ENCODE data around the gene CCDC60.

CCDC60 gene

GRCh38 chr12:119423285-119423684 lies 88.8 kb downstream of the CCDC60 start:
- Histone ChIP-seq H3K9me3 (ENCODE audit: control insufficient read depth, insufficient read depth, low read length) (no peaks in the 10 kb centered on the region), H3K36me3 (ENCODE audit: control insufficient read depth, low read length) (no peaks in the 10 kb centered on the region), H3K27ac (ENCODE audit: low read depth, low read length) (no peak overlapping the region), H3K4me1 (ENCODE audit: control insufficient read depth, low read length) (no peaks in the 10 kb centered on the region), H3K27me3 (ENCODE audit: control insufficient read depth, low read length) (no peaks in the 10 kb centered on the region; the same call in 1 of the 2 replicates), H3F3A (ENCODE audit: control insufficient read depth, insufficient read depth) (no peaks in the 10 kb centered on the region), H4K20me1 (ENCODE audit: control insufficient read depth, insufficient read depth, low read depth, low read length) (no peaks in the 10 kb centered on the region), H3K79me2 (ENCODE audit: control insufficient read depth, low read length) (no peaks in the 10 kb centered on the region), H3K4me2 (ENCODE audit: low read length) (no peak overlapping the region), H3K9me2 (replicated peaks; ENCODE audit: control insufficient read depth, low read length) (no peaks in the 10 kb centered on the region), H3K4me3 (ENCODE audit: low read length) (no peak overlapping the region)
- TF ChIP-seq EZH2phosphoT487 (IDR thresholded peaks at IDR 0.05; ENCODE audit: borderline replicate concordance, low read length) (no peak), CTCF (IDR thresholded peaks at IDR 0.05; ENCODE audit: low read depth, low read length, poor library complexity, severe bottlenecking) (no peak)

- H3F3A ChIP-seq (ENCODE audit: control insufficient read depth, insufficient read depth): no peaks in the 10 kb centered on the region
- no peak overlapping the region for H3K4me3 ChIP-seq (ENCODE audit: low read length)
- H3K27me3 ChIP-seq (ENCODE audit: control insufficient read depth, low read length): no peaks in the 10 kb centered on the region
- H3K4me2 ChIP-seq (ENCODE audit: low read length): no peak overlapping the region
- no peaks in the 10 kb centered on the region for H3K36me3 ChIP-seq (ENCODE audit: control insufficient read depth, low read length)
- no peaks in the 10 kb centered on the region for H3K79me2 ChIP-seq (ENCODE audit: control insufficient read depth, low read length)
- H3K27ac ChIP-seq (ENCODE audit: low read depth, low read length): no peak overlapping the region
- H3K9me2 ChIP-seq (replicated peaks; ENCODE audit: control insufficient read depth, low read length): no peaks in the 10 kb centered on the region
- no peaks in the 10 kb centered on the region for H3K9me3 ChIP-seq (ENCODE audit: control insufficient read depth, insufficient read depth, low read length)
- H3K4me1 ChIP-seq (ENCODE audit: control insufficient read depth, low read length): no peaks in the 10 kb centered on the region
- no peak for TF ChIP-seq CTCF (IDR thresholded peaks at IDR 0.05; ENCODE audit: low read depth, low read length, poor library complexity, severe bottlenecking)
- TF ChIP-seq EZH2phosphoT487 (IDR thresholded peaks at IDR 0.05; ENCODE audit: borderline replicate concordance, low read length): no peak
- H4K20me1 ChIP-seq (ENCODE audit: control insufficient read depth, insufficient read depth, low read depth, low read length): no peaks in the 10 kb centered on the region
Measured at GRCh38 chr12:119425623-119426022, 91.1 kb downstream of the CCDC60 start.

GRCh38 chr12:119431151-119431550 lies 96.6 kb downstream of the CCDC60 start:
- H3K9me3 ChIP-seq (ENCODE audit: control insufficient read depth, insufficient read depth, low read length): peaks cover 3% of the 10 kb centered on the region; the same call in 1 of the 2 replicates
- TF ChIP-seq CTCF (IDR thresholded peaks at IDR 0.05; ENCODE audit: low read depth, low read length, poor library complexity, severe bottlenecking) (no peak), EZH2phosphoT487 (IDR thresholded peaks at IDR 0.05; ENCODE audit: borderline replicate concordance, low read length) (no peak)
- no peaks in the 10 kb centered on the region for H3K36me3 ChIP-seq (ENCODE audit: control insufficient read depth, low read length)
- H3K27ac ChIP-seq (ENCODE audit: low read depth, low read length): no peak overlapping the region
- no peaks in the 10 kb centered on the region for H3K79me2 ChIP-seq (ENCODE audit: control insufficient read depth, low read length)
- H4K20me1 ChIP-seq (ENCODE audit: control insufficient read depth, insufficient read depth, low read depth, low read length): no peaks in the 10 kb centered on the region
- no peak overlapping the region for H3K4me3 ChIP-seq (ENCODE audit: low read length)
- no peak overlapping the region for H3K4me2 ChIP-seq (ENCODE audit: low read length)
- H3K27me3 ChIP-seq (ENCODE audit: control insufficient read depth, low read length): no peaks in the 10 kb centered on the region
- no peaks in the 10 kb centered on the region for H3K9me2 ChIP-seq (replicated peaks; ENCODE audit: control insufficient read depth, low read length)
- H3F3A ChIP-seq (ENCODE audit: control insufficient read depth, insufficient read depth): no peaks in the 10 kb centered on the region
- no peaks in the 10 kb centered on the region for H3K4me1 ChIP-seq (ENCODE audit: control insufficient read depth, low read length)

Data from DOHH2 (cell line).